Kidney (tissue), 14 donors: Measurements from ENCODE around the gene USP24. TPM values are rescaled to one million over a fixed set of nuclear protein-coding genes. Genes with fewer than 3 reads are reported as not detected.

ENCODE experiments used
- DNase-seq, 5 donors: peaks; one replicate each; pipeline ENCODE4 v3.0.0-alpha.2; 2013 to 2020
- FAIRE-seq: peaks from 2 replicates; lab custom pipeline; 2012; peaks lifted over from hg19 to GRCh38; lab: Jason Lieb, UNC
- H3K27ac ChIP-seq, 2 donors: one replicate each; pipeline ENCODE4 v1.7.0; 2013; ENCODE audit warnings: low read depth in 2 of 2, low read length in 2 of 2, inconsistent platforms in 1 of 2
- H3K27me3 ChIP-seq: one replicate; pipeline ENCODE4 v1.7.1; 2013; ENCODE audit warnings: low read length, inconsistent platforms; ENCODE audit not compliant: control insufficient read depth, insufficient read depth
- H3K36me3 ChIP-seq, 3 donors: one replicate each; pipeline versions ENCODE4 v1.7.0 to v1.7.1; 2013; ENCODE audit warnings: low read length in 3 of 3, control low read depth in 1 of 3, inconsistent platforms in 1 of 3; ENCODE audit not compliant: insufficient read depth in 3 of 3, control insufficient read depth in 2 of 3
- H3K4me1 ChIP-seq, 3 donors: one replicate each; pipeline versions ENCODE4 v1.7.0 to v1.7.1; 2013; ENCODE audit warnings: low read length in 3 of 3, inconsistent platforms in 1 of 3, low read depth in 1 of 3; ENCODE audit not compliant: control insufficient read depth in 2 of 3, insufficient read depth in 2 of 3
- H3K4me3 ChIP-seq, 3 donors: one replicate each; pipeline versions ENCODE4 v1.7.0 to v1.8.1; 2013; ENCODE audit warnings: low read length in 3 of 3, control low read depth in 1 of 3, inconsistent platforms in 1 of 3
- H3K9ac ChIP-seq, 3 donors: one replicate each; pipeline versions ENCODE4 v1.7.0 to v1.7.1; 2013; ENCODE audit warnings: low read length in 3 of 3, control low read depth in 1 of 3, inconsistent platforms in 1 of 3
- H3K9me3 ChIP-seq, 3 donors: one replicate each; pipeline versions ENCODE4 v1.7.0 to v1.7.1; 2013; ENCODE audit warnings: low read length in 3 of 3, control low read depth in 1 of 3, inconsistent platforms in 1 of 3; ENCODE audit not compliant: control insufficient read depth in 2 of 3, insufficient read depth in 1 of 3
- CTCF ChIP-seq: IDR thresholded peaks from 3 replicates; pipeline ENCODE4 v1.5.1; 2012; ENCODE audit warnings: mild to moderate bottlenecking, moderate library complexity, borderline replicate concordance; ENCODE audit not compliant: insufficient read depth; ENCODE audit errors: extremely low read depth
- intact Hi-C: fragments of 100-400 bp; cut with DNase I; formaldehyde crosslinking; loops from one replicate; pipeline ENCODE4 v1.11.1; 2022
- polyA plus RNA-seq: library from polyadenylated mRNA; stranded (reverse); fragments of 350-450 nt; fragmentation: Illumina TruSeq; extraction: RNeasy Lipid Tissue Mini Kit (QIAGEN cat#74804); gene quantifications from one replicate; pipeline ENCODE4 v1.2.3, GENCODE V29; 2014; ENCODE audit warnings: low read depth, low replicate concordance; ENCODE audit not compliant: insufficient read depth
- total RNA-seq: library from RNA; stranded (reverse); fragmentation: NEBNext Ultra II Directional; extraction: Animal tissue kit (Norgen Biotek cat#: 25700); gene quantifications from one replicate; pipeline ENCODE4 v1.2.1, GENCODE V29; 2021
- donor health status: control.
- donor health status: control.
- donor health status: control.
- donor health status: control.
- donor health status: control.
- donor health status: DM: yes; HTN: yes; CAD: no.
- donor health status: Normal renal cell carcinoma (clear cell type).

USP24 gene
- total and polyA plus RNA-seq, 2 donors from 2014 or later: 10.1 to 49.2 TPM

DNA sequence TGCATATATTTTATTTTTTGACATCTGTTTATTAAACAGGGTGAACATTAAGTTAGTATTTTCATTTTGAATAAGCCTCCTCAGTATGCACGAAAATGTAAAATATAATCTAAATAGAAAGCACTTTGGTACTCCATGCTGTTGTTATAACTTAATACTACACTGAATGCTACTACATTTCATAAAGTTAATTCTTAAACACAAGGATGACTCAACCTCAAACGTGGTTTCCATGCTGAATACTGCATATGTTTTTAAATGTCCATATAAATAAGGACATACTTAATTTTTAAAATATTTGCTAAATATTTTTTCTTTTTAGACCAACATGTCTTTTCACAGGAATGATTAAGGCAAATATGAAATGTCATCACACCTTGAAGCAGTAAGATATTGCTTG is 83.9 kb downstream of the USP24 start:
- no peaks in the 10 kb centered on the region for H3K9me3 ChIP-seq
- no peaks in the 10 kb centered on the region for H3K27me3 ChIP-seq
- no peak overlapping the region for H3K27ac ChIP-seq
- H3K36me3 ChIP-seq: peaks cover 23 to 61% (median 50%) of the 10 kb centered on the region in 3 donors
- DNase-seq: no peak
- intact Hi-C loops: no loop called here
- no peak for FAIRE-seq
- peaks cover 0 to 3% (median 2%) of the 10 kb centered on the region in 3 donors for H3K4me1 ChIP-seq
- H3K9ac ChIP-seq: no peak overlapping the region
- TF ChIP-seq CTCF: no peak
- no peak overlapping the region for H3K4me3 ChIP-seq

GRCh38 chr1:55129194-55129728 is 85.9 kb downstream of the USP24 start:
- Histone ChIP-seq H3K9me3 (no peaks in the 10 kb centered on the region), H3K9ac (no peak overlapping the region), H3K27me3 (no peaks in the 10 kb centered on the region), H3K4me3 (no peak overlapping the region), H3K36me3 (peaks cover 23 to 66% (median 52%) of the 10 kb centered on the region in 3 donors), H3K27ac (no peak overlapping the region), H3K4me1 (peaks cover 0 to 3% (median 2%) of the 10 kb centered on the region in 3 donors)
- DNase-seq (no peak), FAIRE-seq (no peak)
- intact Hi-C loops: no loop called here
- no peak for TF ChIP-seq CTCF

DNA sequence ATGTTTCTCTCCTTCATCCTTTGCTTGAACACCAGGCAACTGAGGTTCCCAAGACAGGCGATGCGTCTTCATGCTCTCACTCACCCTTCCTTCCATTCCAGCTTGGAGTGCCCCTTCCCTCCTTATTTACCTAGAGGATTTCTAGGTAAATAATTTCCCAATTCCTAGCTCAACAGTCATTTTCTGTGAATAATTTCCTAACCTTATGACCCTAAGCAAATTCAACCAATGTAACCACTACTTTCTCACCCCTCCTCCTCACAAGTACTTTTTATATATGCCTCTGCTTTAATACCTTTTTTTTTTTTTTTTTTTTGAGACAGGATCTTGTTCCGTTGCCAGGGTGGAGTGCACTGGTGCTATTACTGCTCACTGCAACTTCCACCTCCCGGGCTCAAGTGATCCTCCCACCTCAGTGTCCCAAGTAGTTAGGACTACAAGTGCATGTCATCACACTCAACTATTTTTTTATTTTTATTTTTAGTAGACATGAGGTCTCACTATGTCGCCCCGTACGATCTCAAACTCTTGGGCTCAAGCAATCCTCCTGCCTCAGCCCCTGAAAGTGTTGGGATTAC is 86.7 kb downstream of the USP24 start:
- no peak for TF ChIP-seq CTCF
- peaks cover 0 to 3% (median 2%) of the 10 kb centered on the region in 3 donors for H3K4me1 ChIP-seq
- no peak for FAIRE-seq
- no peak overlapping the region for H3K27ac ChIP-seq
- no peaks in the 10 kb centered on the region for H3K27me3 ChIP-seq
- H3K36me3 ChIP-seq: peaks cover 23 to 68% (median 52%) of the 10 kb centered on the region in 3 donors
- intact Hi-C loops: no loop called here
- H3K4me3 ChIP-seq: no peak overlapping the region
- no peak overlapping the region for H3K9ac ChIP-seq
- no peaks in the 10 kb centered on the region for H3K9me3 ChIP-seq
- DNase-seq: peak in 1 of 5 donors; percentile 23
